ENCODE measurements around the gene ATP6V0E1. TPM values are rescaled to one million over a fixed set of nuclear protein-coding genes. Genes with fewer than 3 reads are reported as not detected.

The ATP6V0E1 gene
- total RNA-seq, 1 experiment from 2014 or later: 332 TPM

DNA sequence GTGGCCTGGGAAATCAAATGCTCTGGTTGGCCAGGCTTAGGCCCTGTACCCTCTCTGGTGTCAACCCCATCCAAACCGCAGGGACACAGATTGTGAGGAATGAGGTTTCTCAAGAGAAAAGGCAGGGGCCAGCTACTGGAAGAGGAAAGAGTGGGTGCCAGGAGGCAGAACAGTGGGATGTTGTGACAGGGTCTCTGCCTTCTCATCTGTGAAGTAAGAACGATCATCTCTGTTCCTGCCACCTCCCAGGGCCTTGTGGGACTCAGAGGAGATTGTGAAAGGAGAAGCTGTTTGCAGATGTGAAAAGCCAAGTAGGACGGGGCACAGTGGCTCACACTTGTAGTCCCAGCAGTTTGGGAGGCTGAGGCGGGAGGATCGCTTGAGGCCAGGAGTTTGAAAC is 47.2 kb upstream of the ATP6V0E1 start:
- Histone ChIP-seq H3K9me3 (ENCODE audit: control insufficient read depth, insufficient read depth, low read depth, low read length) (no peaks in the 10 kb centered on the region), H3K4me1 (ENCODE audit: control insufficient read depth, insufficient read depth, low read length) (peaks cover 9% of the 10 kb centered on the region), H3K36me3 (ENCODE audit: control insufficient read depth, insufficient read depth, low read length) (no peaks in the 10 kb centered on the region), H3K27ac (ENCODE audit: low read length) (no peak overlapping the region), H3K27me3 (ENCODE audit: control insufficient read depth, insufficient read depth, low read length) (no peaks in the 10 kb centered on the region), H3K4me3 (ENCODE audit: low read depth in 2 of 2, low read length in 2 of 2) (no peak overlapping the region)
- DNase-seq (ENCODE audit: low read depth, low spot score) (no peak), ATAC-seq (no peak)
- ChIA-PET POLR2A (no interaction called here), CTCF (interaction anchor here (1.5 kb wide), 1 partner anchor 229 kb away, joined by 4 read pairs; no protein-coding TSS in a partner anchor)
- no peak for TF ChIP-seq POLR2AphosphoS5 (IDR thresholded peaks at IDR 0.05; ENCODE audit: low read depth, low read length)
- no peak for TF ChIP-seq CTCF (IDR thresholded peaks at IDR 0.05)
- in situ Hi-C loops (cut with HindIII; ENCODE audit: low pct_unique_long_range_greater_than_20kb, low sequenced_read_pairs): no loop called here
- no TSS peak for BruUV-seq (replicated peaks)
- intact Hi-C loops (cut with micrococcal nuclease; ENCODE audit: unreplicated experiment): no loop called here

GRCh38 chr5:172939071-172939470 is 44.5 kb upstream of the ATP6V0E1 start:
- ChIA-PET CTCF (interaction anchor here (0.7 to 1.1 kb wide), 5 partner anchors 20 to 231 kb away, joined by 3 to 6 read pairs (median 3); partner anchors contain the start of gene RPL26L1), POLR2A (interaction anchor here (0.7 kb wide), 1 partner anchor 198 kb away, joined by 6 read pairs; no protein-coding TSS in a partner anchor)
- in situ Hi-C loops (cut with HindIII; ENCODE audit: low pct_unique_long_range_greater_than_20kb, low sequenced_read_pairs): no loop called here
- H3K9me3 ChIP-seq (ENCODE audit: control insufficient read depth, insufficient read depth, low read depth, low read length): no peaks in the 10 kb centered on the region
- intact Hi-C loops (cut with micrococcal nuclease; ENCODE audit: unreplicated experiment): no loop called here
- H3K27me3 ChIP-seq (ENCODE audit: control insufficient read depth, insufficient read depth, low read length): no peaks in the 10 kb centered on the region
- DNase-seq (ENCODE audit: low read depth, low spot score) (no peak), ATAC-seq (peak; percentile 71)
- no TSS peak for BruUV-seq (replicated peaks)
- H3K36me3 ChIP-seq (ENCODE audit: control insufficient read depth, insufficient read depth, low read length): no peaks in the 10 kb centered on the region
- H3K27ac ChIP-seq (ENCODE audit: low read length): no peak overlapping the region
- TF ChIP-seq CTCF (IDR thresholded peaks at IDR 0.05) (no peak), SIN3A (IDR thresholded peaks at IDR 0.05; ENCODE audit: borderline replicate concordance, insufficient read depth, low read depth, low read length) (no peak), POLR2AphosphoS5 (IDR thresholded peaks at IDR 0.05; ENCODE audit: low read depth, low read length) (no peak), TCF7L2 (IDR thresholded peaks at IDR 0.05; ENCODE audit: low read depth, low read length) (no peak)
- TF ChIP-seq, protein P1, sequence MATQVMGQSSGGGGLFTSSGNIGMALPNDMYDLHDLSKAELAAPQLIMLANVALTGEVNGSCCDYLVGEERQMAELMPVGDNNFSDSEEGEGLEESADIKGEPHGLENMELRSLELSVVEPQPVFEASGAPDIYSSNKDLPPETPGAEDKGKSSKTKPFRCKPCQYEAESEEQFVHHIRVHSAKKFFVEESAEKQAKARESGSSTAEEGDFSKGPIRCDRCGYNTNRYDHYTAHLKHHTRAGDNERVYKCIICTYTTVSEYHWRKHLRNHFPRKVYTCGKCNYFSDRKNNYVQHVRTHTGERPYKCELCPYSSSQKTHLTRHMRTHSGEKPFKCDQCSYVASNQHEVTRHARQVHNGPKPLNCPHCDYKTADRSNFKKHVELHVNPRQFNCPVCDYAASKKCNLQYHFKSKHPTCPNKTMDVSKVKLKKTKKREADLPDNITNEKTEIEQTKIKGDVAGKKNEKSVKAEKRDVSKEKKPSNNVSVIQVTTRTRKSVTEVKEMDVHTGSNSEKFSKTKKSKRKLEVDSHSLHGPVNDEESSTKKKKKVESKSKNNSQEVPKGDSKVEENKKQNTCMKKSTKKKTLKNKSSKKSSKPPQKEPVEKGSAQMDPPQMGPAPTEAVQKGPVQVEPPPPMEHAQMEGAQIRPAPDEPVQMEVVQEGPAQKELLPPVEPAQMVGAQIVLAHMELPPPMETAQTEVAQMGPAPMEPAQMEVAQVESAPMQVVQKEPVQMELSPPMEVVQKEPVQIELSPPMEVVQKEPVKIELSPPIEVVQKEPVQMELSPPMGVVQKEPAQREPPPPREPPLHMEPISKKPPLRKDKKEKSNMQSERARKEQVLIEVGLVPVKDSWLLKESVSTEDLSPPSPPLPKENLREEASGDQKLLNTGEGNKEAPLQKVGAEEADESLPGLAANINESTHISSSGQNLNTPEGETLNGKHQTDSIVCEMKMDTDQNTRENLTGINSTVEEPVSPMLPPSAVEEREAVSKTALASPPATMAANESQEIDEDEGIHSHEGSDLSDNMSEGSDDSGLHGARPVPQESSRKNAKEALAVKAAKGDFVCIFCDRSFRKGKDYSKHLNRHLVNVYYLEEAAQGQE (IDR thresholded peaks at IDR 0.05; ENCODE audit: insufficient read depth in 1 of 2, low read depth in 2 of 2, low read length in 1 of 2): no peak
- no peak overlapping the region for H3K4me3 ChIP-seq (ENCODE audit: low read depth in 2 of 2, low read length in 2 of 2)
- H3K4me1 ChIP-seq (ENCODE audit: control insufficient read depth, insufficient read depth, low read length): no peaks in the 10 kb centered on the region
